ENCODE results near the gene NRG3.
"Not testable (repeated sequence)": the region's sequence is repeated elsewhere in the genome, so short reads cannot be mapped to it uniquely, and the experiment has no call there.

The NRG3 gene

DNA sequence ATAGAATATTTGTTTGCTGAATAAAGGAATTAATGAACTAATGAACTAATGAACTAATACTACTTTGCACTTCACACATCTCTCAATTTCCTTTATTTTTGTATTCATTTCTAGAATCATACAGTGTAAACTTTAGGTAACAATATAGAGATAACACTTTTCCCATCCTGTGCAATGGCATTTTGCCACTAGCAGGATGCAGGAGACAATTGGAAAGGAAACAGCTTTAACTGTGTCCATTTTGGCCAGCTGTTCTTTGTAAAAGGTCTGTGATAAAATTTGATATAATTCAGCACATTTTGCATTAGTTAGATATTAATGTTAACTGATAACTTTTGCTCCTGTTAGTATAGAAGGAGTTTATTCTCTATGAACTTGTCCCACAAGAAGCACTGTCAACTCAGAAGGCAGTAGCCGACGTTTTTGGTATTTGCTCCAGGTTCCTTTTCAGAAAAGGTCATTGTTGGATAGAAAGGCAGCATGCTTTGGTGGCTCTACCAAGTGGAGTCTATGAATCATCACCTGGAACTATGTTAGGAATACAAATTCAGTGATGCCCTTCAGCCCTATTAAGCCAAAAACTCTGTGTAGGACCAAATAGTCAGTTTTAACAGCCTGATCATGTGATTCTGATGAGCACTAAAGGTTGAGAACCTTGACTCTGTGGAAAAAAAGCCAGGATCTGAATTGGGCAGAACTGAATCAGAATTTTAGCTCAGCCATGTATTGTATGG, 86.6 kb downstream of the NRG3 start:
- no peak for DNase-seq

GRCh38 chr10:81963606-81964005, 88.6 kb downstream of the NRG3 start:
- DNase-seq = no peak

DNA sequence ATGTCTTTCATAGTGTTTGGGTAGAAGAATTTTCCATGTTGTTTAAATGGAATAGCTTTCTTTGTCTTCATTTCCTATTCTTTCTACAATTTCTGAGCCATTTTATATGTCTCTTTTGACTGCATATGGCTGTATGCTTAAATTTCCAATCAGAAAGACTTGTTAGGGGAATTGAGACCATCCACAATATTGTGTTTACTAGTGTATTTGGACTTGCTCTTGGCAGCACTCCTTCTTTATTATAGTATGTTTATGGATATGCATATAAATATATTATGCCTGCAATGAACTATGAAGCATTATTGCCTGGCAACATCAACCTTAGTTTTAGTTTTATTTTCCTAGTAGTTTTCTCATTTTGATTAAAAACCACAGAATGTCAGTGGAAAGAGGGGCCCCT, 92.7 kb downstream of the NRG3 start:
- DNase-seq = no peak

GRCh38 chr10:81969136-81969535, 94.1 kb downstream of the NRG3 start:
- DNase-seq = no peak

GRCh38 chr10:81978238-81978637, 103.2 kb downstream of the NRG3 start:
- DNase-seq = no peak

GRCh38 chr10:81981724-81982123, 106.7 kb downstream of the NRG3 start:
- no peak for DNase-seq

DNA sequence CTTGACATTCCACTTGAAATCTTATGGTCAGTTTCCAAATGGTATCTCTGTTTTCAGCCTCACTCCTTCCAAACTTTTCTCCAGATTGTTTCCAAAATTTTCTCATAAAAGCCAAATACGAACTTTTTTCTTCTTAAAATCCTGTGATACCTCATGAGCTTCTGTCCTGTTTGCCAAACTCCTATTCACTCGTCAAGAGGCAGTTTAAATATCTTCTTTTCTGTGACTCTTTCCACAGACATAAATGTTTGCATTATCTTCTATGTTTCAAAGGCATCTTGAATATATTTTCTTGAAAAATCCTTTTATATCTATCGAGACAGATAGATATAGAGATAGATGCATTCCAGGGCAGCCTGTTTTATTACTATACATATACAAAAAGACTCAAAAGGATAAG, 109.4 kb downstream of the NRG3 start:
- DNase-seq = no peak

DNA sequence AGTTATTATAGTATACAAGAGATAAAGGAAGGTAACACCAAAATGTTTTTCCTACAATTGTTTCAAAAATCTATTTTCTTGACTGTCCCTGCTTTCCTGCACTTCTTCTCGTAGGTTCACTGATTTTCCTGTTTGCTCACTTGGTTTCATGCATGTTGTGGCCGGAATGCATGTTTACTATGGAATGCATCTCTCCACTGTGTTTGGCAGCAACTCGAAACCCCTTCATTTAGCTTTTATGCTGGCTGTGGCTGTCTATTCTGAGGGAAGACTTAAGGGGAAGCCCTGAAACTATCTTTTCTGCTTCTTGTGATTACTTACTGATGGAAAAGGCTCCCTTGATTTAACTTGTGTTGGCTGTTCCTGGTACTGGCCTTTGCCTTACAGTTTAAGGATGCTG, 120.3 kb downstream of the NRG3 start:
- DNase-seq = no peak

GRCh38 chr10:81996927-81997326, 121.9 kb downstream of the NRG3 start:
- no peak for DNase-seq

GRCh38 chr10:82020999-82021398, 146.0 kb downstream of the NRG3 start:
- no peak for DNase-seq

DNA sequence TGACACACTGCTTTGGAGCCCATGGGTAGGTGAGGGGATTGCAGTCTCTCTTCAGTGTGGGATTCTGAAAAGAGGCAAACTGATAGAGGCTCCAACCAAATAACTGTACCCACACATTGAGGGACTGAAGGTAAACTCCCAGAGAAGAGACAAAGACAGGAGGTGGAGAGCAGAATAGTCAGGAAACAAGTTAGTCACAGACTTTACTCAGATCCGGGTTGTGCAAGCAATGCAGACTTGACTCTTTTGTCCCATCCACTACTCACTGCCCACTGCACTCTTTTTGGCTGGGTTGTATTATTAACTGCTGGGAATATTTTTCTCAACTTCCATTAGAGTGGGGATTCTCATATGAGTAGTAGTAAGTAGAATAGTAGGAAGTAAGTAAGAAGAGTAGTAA, 152.7 kb downstream of the NRG3 start:
- DNase-seq = no peak

DNA sequence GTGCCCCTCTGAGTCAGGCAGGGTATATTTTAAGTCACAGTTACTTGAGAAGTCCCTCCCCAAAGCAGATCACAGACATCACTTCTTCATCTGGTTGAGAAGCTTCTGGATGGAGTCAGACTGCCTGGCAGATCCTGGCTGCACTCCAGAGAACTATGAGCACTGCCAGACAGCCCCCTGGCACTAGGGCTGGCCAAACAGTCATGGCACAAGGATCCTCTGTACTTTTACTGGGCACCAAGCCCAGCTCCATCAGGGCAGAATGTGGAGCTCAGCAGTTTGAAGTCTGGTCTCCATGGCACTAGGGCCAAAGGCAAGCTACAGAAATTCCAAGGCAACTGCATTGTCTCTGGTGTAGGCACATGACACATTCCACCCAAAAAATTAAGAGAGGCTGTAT, 162.1 kb downstream of the NRG3 start:
- DNase-seq = no peak

- DNase-seq = no peak
These were observed 163.6 kb downstream of the NRG3 start for GRCh38 chr10:82038587-82038986.

DNA sequence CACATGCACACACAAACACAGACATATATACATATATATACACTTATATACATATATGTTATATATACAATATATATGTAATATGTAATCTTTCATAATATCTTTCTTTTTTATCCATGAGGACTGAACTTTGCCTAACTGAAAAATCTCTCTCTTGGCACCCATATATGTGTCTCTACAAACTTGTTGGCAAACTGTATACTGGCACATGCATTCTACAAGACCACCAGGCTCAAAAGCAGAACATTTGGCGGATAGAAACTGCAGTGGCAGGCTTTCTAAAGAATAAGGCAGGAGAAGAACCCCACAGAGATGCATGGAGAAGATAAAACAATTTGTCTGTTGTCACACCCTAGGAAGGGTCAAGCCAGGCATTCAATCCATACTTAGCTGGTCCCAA, 165.3 kb downstream of the NRG3 start:
- no peak for DNase-seq

- no peak for DNase-seq
These were observed 166.0 kb downstream of the NRG3 start for GRCh38 chr10:82041018-82041417.

GRCh38 chr10:82056391-82056790, 181.4 kb downstream of the NRG3 start:
- DNase-seq = no peak

DNA sequence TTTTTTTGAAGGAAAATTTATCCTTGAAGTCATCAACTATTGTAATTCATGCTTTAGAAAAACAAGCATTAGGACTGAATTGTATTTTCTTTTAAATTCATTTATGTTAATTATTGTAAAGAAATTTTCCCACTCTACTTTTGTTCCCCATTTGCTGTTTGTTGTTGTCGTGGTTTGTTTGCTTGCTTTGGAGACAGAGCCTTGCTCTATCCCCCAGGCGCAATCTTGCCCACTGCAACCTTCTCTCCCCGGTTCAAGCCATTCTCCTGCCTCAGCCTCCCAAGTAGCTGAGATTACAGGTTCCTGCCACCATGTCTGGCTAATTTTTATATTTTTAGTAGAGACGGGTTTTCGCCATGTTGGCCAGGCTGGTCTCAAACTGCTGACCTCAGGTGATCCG, 192.2 kb downstream of the NRG3 start:
- not testable (repeated sequence) for DNase-seq

GRCh38 chr10:82068501-82068900, 193.5 kb downstream of the NRG3 start:
- DNase-seq = no peak

DNA sequence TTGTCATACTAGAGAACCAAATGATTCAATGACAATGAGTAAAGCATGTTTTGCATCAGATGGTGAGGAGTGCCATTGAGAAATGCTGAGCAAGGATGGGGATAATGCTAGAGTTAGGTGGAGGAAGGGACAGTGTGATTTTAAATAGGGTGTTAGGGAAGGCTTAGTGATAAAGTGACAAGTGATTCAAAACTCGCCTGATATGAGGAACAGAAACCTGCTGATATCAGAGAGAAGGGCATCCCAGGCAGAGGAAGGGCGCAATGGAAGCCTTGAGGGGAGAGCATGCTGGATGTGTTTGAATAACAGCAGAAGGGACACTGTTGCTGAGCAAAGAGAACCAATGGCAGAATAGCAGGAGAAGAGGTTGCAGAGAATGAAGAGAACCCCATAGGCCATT, 196.2 kb downstream of the NRG3 start:
- no peak for DNase-seq

DNA sequence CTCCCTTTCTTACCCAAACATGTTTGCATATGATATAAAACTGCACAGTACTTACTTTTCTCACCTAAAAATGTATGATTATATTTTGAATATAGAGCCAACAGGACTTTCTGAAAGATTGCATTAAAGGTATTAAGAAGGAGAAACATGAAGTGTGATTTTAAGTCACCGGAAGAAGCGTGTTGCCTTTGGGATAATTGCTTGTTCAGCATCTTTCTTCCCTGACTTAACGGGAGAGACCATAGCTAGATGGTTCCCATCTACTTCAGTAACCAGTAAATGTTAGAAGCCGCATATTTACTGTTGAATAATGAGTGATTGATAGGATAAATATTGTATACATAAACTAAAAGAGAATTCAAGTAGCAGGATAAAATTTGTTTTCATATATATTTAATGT, 197.1 kb downstream of the NRG3 start:
- DNase-seq = no peak

DNA sequence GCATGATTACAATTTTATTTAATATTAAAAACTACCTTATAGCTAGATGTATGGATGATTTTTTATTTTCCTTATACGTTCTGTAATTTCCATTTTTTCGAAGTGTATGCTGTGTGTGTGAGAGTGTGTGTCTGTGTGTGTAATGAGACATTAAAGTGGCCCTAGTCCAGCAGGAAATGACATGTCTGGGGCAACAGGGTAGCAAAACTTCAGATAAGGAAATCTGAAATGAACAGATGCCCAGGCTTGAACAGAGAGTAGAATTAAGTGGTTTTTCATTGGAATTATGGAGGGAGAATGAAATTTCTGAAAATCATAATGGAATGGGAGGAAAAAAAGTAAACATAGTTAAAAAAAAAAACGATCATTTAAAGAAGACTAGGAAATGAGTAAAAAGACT, 200.6 kb downstream of the NRG3 start:
- DNase-seq = no peak

- DNase-seq = no peak
These were observed 209.5 kb downstream of the NRG3 start for GRCh38 chr10:82084496-82084895.

DNA sequence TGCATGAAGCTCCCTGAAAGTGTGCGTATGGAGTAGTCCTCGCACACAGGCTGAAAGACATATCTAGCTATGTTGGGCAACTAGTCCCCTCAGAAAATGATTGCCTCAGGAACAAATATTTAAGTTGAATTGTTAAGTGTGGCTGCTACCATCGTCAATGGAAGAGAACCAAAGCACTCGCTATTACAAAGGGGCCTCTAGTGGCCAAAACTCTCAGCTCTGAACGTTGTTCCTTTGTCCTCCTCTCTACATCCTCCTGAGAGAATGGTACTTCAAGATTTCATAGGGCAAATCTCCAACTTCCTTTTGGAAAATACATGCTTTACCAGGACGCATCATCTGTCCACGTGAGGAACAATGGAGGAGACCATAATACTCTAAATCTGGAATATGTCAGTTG, 209.9 kb downstream of the NRG3 start:
- no peak for DNase-seq

GRCh38 chr10:82089327-82089726, 214.3 kb downstream of the NRG3 start:
- no peak for DNase-seq

DNA sequence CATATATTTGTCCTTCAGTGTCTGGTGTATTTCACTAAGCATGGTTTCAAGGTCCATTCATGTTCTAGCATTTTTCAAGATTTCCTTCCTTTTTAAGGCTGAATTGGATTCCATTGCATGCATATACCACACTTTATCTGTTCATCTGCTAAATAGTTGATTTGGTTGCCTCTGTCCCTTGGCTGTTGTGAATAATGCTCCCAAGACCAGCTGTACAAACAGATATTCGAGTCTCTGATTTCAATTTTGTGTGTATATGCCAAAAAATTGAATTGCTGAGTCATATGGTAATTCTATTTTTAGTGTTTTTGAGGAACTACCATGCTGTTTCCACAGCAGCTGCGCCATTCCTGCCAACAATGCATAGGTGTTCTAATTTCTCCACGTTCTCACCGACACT, 216.4 kb downstream of the NRG3 start:
- no peak for DNase-seq

Data from fibroblast of skin of abdomen (primary cell).